Nephron progenitor cell (in vitro differentiated cells): ENCODE results near the gene SYTL3.

ENCODE experiments used
- DNase-seq: peaks from one replicate; pipeline ENCODE4 v3.0.0; 2021
- H3K27ac Mint-ChIP-seq: 2 replicates; pipeline ENCODE4 v1.8.0; 2021; ENCODE audit warnings: mild to moderate bottlenecking, moderate library complexity, mixed read lengths
- H3K27me3 Mint-ChIP-seq: 2 replicates; pipeline ENCODE4 v1.8.0; 2021; ENCODE audit warnings: mild to moderate bottlenecking, low read depth, mixed read lengths; ENCODE audit not compliant: poor library complexity
- H3K36me3 Mint-ChIP-seq: 2 replicates; pipeline ENCODE4 v1.8.0; 2021; ENCODE audit warnings: low read depth, mixed read lengths
- H3K4me1 Mint-ChIP-seq: 2 replicates; pipeline ENCODE4 v1.8.0; 2021; ENCODE audit warnings: mixed read lengths
- H3K4me3 Mint-ChIP-seq: 2 replicates; pipeline ENCODE4 v1.8.0; 2021; ENCODE audit warnings: mild to moderate bottlenecking, moderate library complexity, mixed read lengths
- H3K9me3 Mint-ChIP-seq: 2 replicates; pipeline ENCODE4 v1.8.0; 2021; ENCODE audit warnings: mild to moderate bottlenecking, moderate library complexity, mixed read lengths
- CTCF ChIP-seq: fragments of 200-600 bp; sonication (generic); IDR thresholded peaks from 2 replicates; pipeline ENCODE4 v1.5.0; 2021; ENCODE audit warnings: antibody characterized with exemption

The SYTL3 gene

DNA sequence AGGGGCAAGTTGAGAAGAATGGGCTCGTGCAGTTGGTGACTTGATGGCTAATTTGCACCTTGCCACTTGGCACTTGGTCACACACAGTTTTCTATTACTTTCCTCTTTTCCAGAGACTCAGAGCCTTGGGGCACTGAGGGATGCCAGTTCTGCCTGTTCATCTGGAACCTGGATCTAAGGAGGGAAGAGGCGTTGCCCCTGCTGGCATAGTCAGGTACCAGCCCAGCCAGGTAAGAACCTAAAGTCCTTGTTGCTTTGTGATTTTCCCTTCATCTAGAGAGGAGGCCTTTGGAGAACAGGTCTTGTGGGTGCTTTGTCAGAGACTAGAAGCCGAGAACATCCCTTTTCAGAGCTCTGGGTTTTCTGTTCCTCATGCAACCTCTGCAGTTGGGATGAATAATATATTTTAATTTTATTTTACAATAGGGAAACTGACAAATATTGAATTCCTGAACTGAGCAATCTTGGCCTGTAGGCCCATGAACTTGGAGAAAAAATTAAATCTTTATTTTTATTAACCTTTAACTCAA is 11.4 kb downstream of the SYTL3 start:
- Mint-ChIP-seq H3K36me3 (no peaks in the 10 kb centered on the region), H3K9me3 (no peaks in the 10 kb centered on the region), H3K27ac (no peak overlapping the region), H3K4me1 (peaks cover 23% of the 10 kb centered on the region), H3K4me3 (no peak overlapping the region), H3K27me3 (peaks cover 13% of the 10 kb centered on the region)
- no peak for DNase-seq
- no peak for TF ChIP-seq CTCF

DNA sequence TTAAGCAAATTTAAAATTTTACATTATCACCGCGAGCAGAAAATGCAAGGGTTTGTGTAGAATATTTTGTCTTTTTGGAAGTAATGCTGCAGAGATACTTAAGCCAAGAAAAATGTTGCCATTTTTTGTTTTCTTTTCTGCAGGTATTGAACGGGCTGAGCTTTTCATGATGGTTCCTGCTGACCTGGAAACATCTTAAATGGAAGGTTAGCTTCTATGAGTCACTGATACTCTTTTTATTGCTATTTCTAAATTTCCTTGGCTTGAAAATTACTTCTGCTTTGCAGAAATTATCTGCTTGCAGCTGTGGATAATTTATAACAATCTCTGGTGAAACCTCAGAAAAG is 12.7 kb downstream of the SYTL3 start:
- TF ChIP-seq CTCF = no peak
- Mint-ChIP-seq H3K27ac (no peak overlapping the region), H3K27me3 (peaks cover 13% of the 10 kb centered on the region), H3K4me3 (no peak overlapping the region), H3K9me3 (no peaks in the 10 kb centered on the region), H3K4me1 (peaks cover 35% of the 10 kb centered on the region), H3K36me3 (no peaks in the 10 kb centered on the region)
- DNase-seq = no peak

- H3K4me1 Mint-ChIP-seq = peaks cover 37% of the 10 kb centered on the region
- peak; percentile 16 for DNase-seq
- peaks cover 13% of the 10 kb centered on the region for H3K27me3 Mint-ChIP-seq
- peak overlapping the region; percentile 54 for H3K27ac Mint-ChIP-seq
- no peaks in the 10 kb centered on the region for H3K36me3 Mint-ChIP-seq
- H3K4me3 Mint-ChIP-seq = peak overlapping the region; percentile 39
- H3K9me3 Mint-ChIP-seq = no peaks in the 10 kb centered on the region
- TF ChIP-seq CTCF = no peak
These were observed 13.2 kb downstream of the SYTL3 start for GRCh38 chr6:158662954-158663624.

DNA sequence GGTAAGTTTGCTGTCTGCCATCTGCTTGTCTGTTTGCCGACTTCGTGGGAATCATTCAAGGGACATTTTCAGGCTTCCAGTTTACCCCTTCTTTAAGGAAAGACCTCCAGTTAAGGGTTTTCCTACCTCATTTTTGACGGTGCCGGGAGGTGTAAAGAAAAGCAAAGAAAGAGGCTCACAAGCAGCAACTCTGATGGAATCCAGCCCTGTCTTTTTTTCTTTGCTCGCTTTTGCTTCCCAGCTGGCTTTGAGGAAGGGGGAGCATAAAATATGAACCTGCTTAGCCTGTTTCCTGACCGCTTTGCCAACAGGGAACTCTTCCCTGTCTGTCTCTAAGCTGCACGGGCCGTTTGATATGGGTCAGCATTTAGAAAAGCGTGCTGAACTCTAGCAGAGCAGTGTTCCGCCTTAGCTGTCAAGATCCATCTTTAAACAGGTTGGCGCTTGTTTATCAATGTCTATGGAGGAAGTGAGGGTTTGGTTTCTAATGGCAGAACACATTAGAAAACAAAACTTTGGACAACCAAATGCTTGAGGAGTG is 13.8 kb downstream of the SYTL3 start:
- Mint-ChIP-seq H3K4me3 (no peak overlapping the region), H3K27ac (no peak overlapping the region), H3K4me1 (peaks cover 41% of the 10 kb centered on the region), H3K27me3 (peaks cover 16% of the 10 kb centered on the region), H3K9me3 (no peaks in the 10 kb centered on the region), H3K36me3 (no peaks in the 10 kb centered on the region)
- no peak for TF ChIP-seq CTCF
- no peak for DNase-seq

- DNase-seq = no peak
- peaks cover 52% of the 10 kb centered on the region for H3K4me1 Mint-ChIP-seq
- H3K36me3 Mint-ChIP-seq = no peaks in the 10 kb centered on the region
- H3K27ac Mint-ChIP-seq = no peak overlapping the region
- H3K4me3 Mint-ChIP-seq = no peak overlapping the region
- TF ChIP-seq CTCF = no peak
- H3K9me3 Mint-ChIP-seq = no peaks in the 10 kb centered on the region
- peaks cover 21% of the 10 kb centered on the region for H3K27me3 Mint-ChIP-seq
These were observed 15.5 kb downstream of the SYTL3 start for GRCh38 chr6:158665332-158665731.
